ENCODE results near the gene CEACAM20. TPM values are rescaled to one million over a fixed set of nuclear protein-coding genes. Genes with fewer than 3 reads are reported as not detected.
"Not testable (repeated sequence)": the region's sequence is repeated elsewhere in the genome, so short reads cannot be mapped to it uniquely, and the experiment has no call there.

CEACAM20 gene
- total RNA-seq, 4 donors from 2014 or later = 0.48 to 0.68 TPM; not detected in 2

- H3K36me3 ChIP-seq = no peaks in the 10 kb centered on the region
- H3K27me3 ChIP-seq = peaks cover 7% of the 10 kb centered on the region
- 50 to 73% methylated on average over 1 to 6 of the region's 6 CpGs for WGBS, 2 donors (ENCODE audit: low coverage in 1 of 2)
- intact Hi-C loops (cut with DNase I; ENCODE audit: low total_unique reads) = no loop called here
- no peak overlapping the region for H3K4me3 ChIP-seq
- no peak for TF ChIP-seq POLR2AphosphoS5 (IDR thresholded peaks at IDR 0.05)
- no peak for TF ChIP-seq CTCF (IDR thresholded peaks at IDR 0.05)
- TF ChIP-seq POLR2A (IDR thresholded peaks at IDR 0.05) = no peak
- TF ChIP-seq EP300 (IDR thresholded peaks at IDR 0.05; ENCODE audit: low read depth) = no peak
- no peak for DNase-seq
- H3K9me3 ChIP-seq = no peaks in the 10 kb centered on the region
- no peak overlapping the region for H3K27ac ChIP-seq
- H3K4me1 ChIP-seq = no peaks in the 10 kb centered on the region
- in situ Hi-C loops (cut with MboI; ENCODE audit: low pct_ligation_motif_present in 1 of 4, low pct_unique_long_range_greater_than_20kb in 1 of 4, low sequenced_read_pairs in 3 of 4) = no loop called here
Measured at GRCh38 chr19:44539991-44540390, 10.5 kb upstream of the CEACAM20 start.

GRCh38 chr19:44539236-44539826, 9.9 kb upstream of the CEACAM20 start:
- Histone ChIP-seq H3K4me1 (no peaks in the 10 kb centered on the region), H3K36me3 (no peaks in the 10 kb centered on the region), H3K9me3 (no peaks in the 10 kb centered on the region), H3K27ac (no peak overlapping the region), H3K27me3 (peaks cover 12% of the 10 kb centered on the region), H3K4me3 (no peak overlapping the region)
- WGBS, 2 donors (ENCODE audit: low coverage in 1 of 2) = 72% methylated on average over 11 of the region's 11 CpGs; no CpG with 5 or more reads in 1 of the 2 donors
- DNase-seq = no peak
- in situ Hi-C loops (cut with MboI; ENCODE audit: low pct_ligation_motif_present in 1 of 4, low pct_unique_long_range_greater_than_20kb in 1 of 4, low sequenced_read_pairs in 3 of 4) = no loop called here
- intact Hi-C loops (cut with DNase I; ENCODE audit: low total_unique reads) = no loop called here
- TF ChIP-seq CTCF (IDR thresholded peaks at IDR 0.05) (no peak), POLR2AphosphoS5 (IDR thresholded peaks at IDR 0.05) (no peak), POLR2A (IDR thresholded peaks at IDR 0.05) (no peak), EP300 (IDR thresholded peaks at IDR 0.05; ENCODE audit: low read depth) (no peak)

- H3K4me3 ChIP-seq; H3K9me3 ChIP-seq; H3K27ac ChIP-seq; intact Hi-C loops (cut with DNase I; ENCODE audit: low total_unique reads); in situ Hi-C loops (cut with MboI; ENCODE audit: low pct_ligation_motif_present in 1 of 4, low pct_unique_long_range_greater_than_20kb in 1 of 4, low sequenced_read_pairs in 3 of 4); H3K4me1 ChIP-seq; H3K36me3 ChIP-seq; DNase-seq: not testable (repeated sequence)
- peaks cover 21% of the 10 kb centered on the region for H3K27me3 ChIP-seq
- WGBS, 2 donors (ENCODE audit: low coverage in 1 of 2) = 40 to 51% methylated on average over 1 to 3 of the region's 3 CpGs
Measured at GRCh38 chr19:44535361-44535760, 5.9 kb upstream of the CEACAM20 start.

GRCh38 chr19:44532819-44533218, 3.3 kb upstream of the CEACAM20 start:
- Histone ChIP-seq H3K27ac (no peak overlapping the region), H3K27me3 (peaks cover 27% of the 10 kb centered on the region), H3K4me1 (no peaks in the 10 kb centered on the region), H3K4me3 (no peak overlapping the region), H3K9me3 (no peaks in the 10 kb centered on the region), H3K36me3 (no peaks in the 10 kb centered on the region)
- 82% methylated on average over 5 of the region's 5 CpGs; no CpG with 5 or more reads in 1 of the 2 donors for WGBS, 2 donors (ENCODE audit: low coverage in 1 of 2)
- intact Hi-C loops (cut with DNase I; ENCODE audit: low total_unique reads) (no loop called here), in situ Hi-C loops (cut with MboI; ENCODE audit: low pct_ligation_motif_present in 1 of 4, low pct_unique_long_range_greater_than_20kb in 1 of 4, low sequenced_read_pairs in 3 of 4) (no loop called here)
- DNase-seq = no peak
- TF ChIP-seq CTCF (IDR thresholded peaks at IDR 0.05) (no peak), EP300 (IDR thresholded peaks at IDR 0.05; ENCODE audit: low read depth) (no peak), POLR2A (IDR thresholded peaks at IDR 0.05) (no peak), POLR2AphosphoS5 (IDR thresholded peaks at IDR 0.05) (no peak)

GRCh38 chr19:44530777-44531176, 1.3 kb upstream of the CEACAM20 start:
- no peak overlapping the region for H3K27ac ChIP-seq
- in situ Hi-C loops (cut with MboI; ENCODE audit: low pct_ligation_motif_present in 1 of 4, low pct_unique_long_range_greater_than_20kb in 1 of 4, low sequenced_read_pairs in 3 of 4) = no loop called here
- no peak overlapping the region for H3K4me3 ChIP-seq
- peaks cover 27% of the 10 kb centered on the region for H3K27me3 ChIP-seq
- TF ChIP-seq POLR2AphosphoS5 (IDR thresholded peaks at IDR 0.05) (no peak), EP300 (IDR thresholded peaks at IDR 0.05; ENCODE audit: low read depth) (no peak), CTCF (IDR thresholded peaks at IDR 0.05) (no peak), POLR2A (IDR thresholded peaks at IDR 0.05) (no peak)
- H3K9me3 ChIP-seq = no peaks in the 10 kb centered on the region
- H3K36me3 ChIP-seq = no peaks in the 10 kb centered on the region
- intact Hi-C loops (cut with DNase I; ENCODE audit: low total_unique reads) = no loop called here
- H3K4me1 ChIP-seq = no peaks in the 10 kb centered on the region
- no peak for DNase-seq
- 59 to 69% methylated on average over 4 to 6 of the region's 6 CpGs for WGBS, 2 donors (ENCODE audit: low coverage in 1 of 2)
